GM12878 (cell line): Measurements from ENCODE around the gene CREBRF. TPM values are rescaled to one million over a fixed set of nuclear protein-coding genes. Genes with fewer than 3 reads are reported as not detected.

ENCODE experiments used
- BACH1 ChIP-seq: fragments of 450-650 bp; IDR thresholded peaks from 2 replicates; pipeline ENCODE4 v1.6.1; 2017; ENCODE audit warnings: mild to moderate bottlenecking, borderline replicate concordance
- BRCA1 ChIP-seq: IDR thresholded peaks from 2 replicates; pipeline ENCODE4 v1.6.1; 2011; ENCODE audit warnings: low read depth, low read length, improper control_type of control experiment
- CBFB ChIP-seq: IDR thresholded peaks from 2 replicates; pipeline ENCODE4 v1.6.1; 2016; ENCODE audit warnings: antibody characterized with exemption, low read depth
- CHD4 ChIP-seq: fragments of 200-600 bp; sonication (generic); IDR thresholded peaks from 2 replicates; pipeline ENCODE4 v1.6.1; 2016; ENCODE audit warnings: mild to moderate bottlenecking
- CREB1 ChIP-seq: IDR thresholded peaks from 2 replicates; pipeline ENCODE4 v1.6.1; 2012; ENCODE audit warnings: low read depth, mild to moderate bottlenecking, inconsistent platforms
- E4F1 ChIP-seq: fragments of 450-650 bp; IDR thresholded peaks from 2 replicates; pipeline ENCODE4 v1.6.1; 2018; ENCODE audit warnings: borderline replicate concordance, mild to moderate bottlenecking; ENCODE audit not compliant: partially characterized antibody
- ELK1 ChIP-seq: IDR thresholded peaks from 2 replicates; pipeline ENCODE4 v1.6.1; 2012; ENCODE audit warnings: low read depth, low read length, improper control_type of control experiment
- EP300 ChIP-seq, 2 experiments: fragments of 150-350 bp in 1 of 2; IDR thresholded peaks; 2 replicates each; pipeline ENCODE4 v1.6.1; 2011 to 2012; ENCODE audit warnings: low read depth in 2 of 2, low read length in 2 of 2, borderline replicate concordance in 1 of 2, improper control_type of control experiment in 1 of 2, inconsistent platforms in 1 of 2; ENCODE audit not compliant: control insufficient read depth in 1 of 2
- FOXK2 ChIP-seq: fragments of 450-650 bp; IDR thresholded peaks from 2 replicates; pipeline ENCODE4 v1.6.1; 2017; ENCODE audit warnings: mild to moderate bottlenecking, moderate library complexity
- FOXM1 ChIP-seq: IDR thresholded peaks from 2 replicates; pipeline ENCODE4 v1.6.1; 2012; ENCODE audit warnings: low read depth, mild to moderate bottlenecking, inconsistent platforms, low read length, moderate library complexity
- HDGF ChIP-seq: fragments of 450-650 bp; IDR thresholded peaks from 2 replicates; pipeline ENCODE4 v1.6.1; 2016; ENCODE audit warnings: antibody characterized with exemption
- IKZF1 ChIP-seq: fragments of 450-650 bp; conservative IDR thresholded peaks from 2 replicates; pipeline ENCODE4 v1.6.1; 2017; ENCODE audit warnings: antibody characterized with exemption, mild to moderate bottlenecking
- LARP7 ChIP-seq: fragments of 450-650 bp; IDR thresholded peaks from 2 replicates; pipeline ENCODE4 v1.6.1; 2017; ENCODE audit warnings: mild to moderate bottlenecking
- MTA2 ChIP-seq: fragments of 450-650 bp; IDR thresholded peaks from 2 replicates; pipeline ENCODE4 v1.6.1; 2016; ENCODE audit warnings: low read depth, mild to moderate bottlenecking, moderate library complexity
- NFIC ChIP-seq: IDR thresholded peaks from 2 replicates; pipeline ENCODE4 v1.6.1; 2012; ENCODE audit warnings: low read depth, mild to moderate bottlenecking, inconsistent platforms, low read length, moderate library complexity
- POLR2A ChIP-seq: IDR thresholded peaks from 2 replicates; pipeline ENCODE4 v1.6.1; 2011; ENCODE audit warnings: low read depth, mild to moderate bottlenecking, low read length
- PRDM15 ChIP-seq: fragments of 450-650 bp; formaldehyde crosslinking; IDR thresholded peaks from 2 replicates; pipeline ENCODE4 v1.4.0; 2020; ENCODE audit warnings: mild to moderate bottlenecking, moderate library complexity
- RAD21 ChIP-seq: IDR thresholded peaks from 2 replicates; pipeline ENCODE4 v1.6.1; 2011; ENCODE audit warnings: mild to moderate bottlenecking, low read depth, low read length, moderate library complexity; ENCODE audit not compliant: insufficient read depth
- RUNX3 ChIP-seq: IDR thresholded peaks from 2 replicates; pipeline ENCODE4 v1.6.1; 2012; ENCODE audit warnings: low read length, inconsistent platforms
- SMAD5 ChIP-seq: IDR thresholded peaks from 2 replicates; pipeline ENCODE4 v1.6.1; 2016; ENCODE audit warnings: antibody characterized with exemption, low read depth
- SUZ12 ChIP-seq: fragments of 200-600 bp; sonication (generic); IDR thresholded peaks from one replicate; pipeline ENCODE4 v1.6.1; 2018; ENCODE audit warnings: antibody characterized with exemption, mild to moderate bottlenecking; ENCODE audit not compliant: unreplicated experiment
- TARDBP ChIP-seq: IDR thresholded peaks from 2 replicates; pipeline ENCODE4 v1.6.1; 2016; ENCODE audit warnings: borderline replicate concordance
- TBL1XR1 ChIP-seq: IDR thresholded peaks from 2 replicates; pipeline ENCODE4 v1.6.1; 2012; ENCODE audit warnings: low read depth, low read length, improper control_type of control experiment
- ZNF207 ChIP-seq: fragments of 450-650 bp; IDR thresholded peaks from 2 replicates; pipeline ENCODE4 v1.6.1; 2014; ENCODE audit warnings: antibody characterized with exemption, mild to moderate bottlenecking, borderline replicate concordance
- ZNF274 ChIP-seq: IDR thresholded peaks from one replicate; pipeline ENCODE4 v1.8.0; 2011; ENCODE audit not compliant: insufficient read length, insufficient read depth
- ZNF622 ChIP-seq: fragments of 450-650 bp; IDR thresholded peaks from 2 replicates; pipeline ENCODE4 v1.6.1; 2017; ENCODE audit warnings: mild to moderate bottlenecking, inconsistent platforms
- polyA plus RNA-seq, 11 experiments: library from polyadenylated mRNA; depleted of rRNA in 4 of 11; unstranded in 6 of 11; stranded (reverse) in 5 of 11; fragments of >200 nt; fragmentation: Nextera tagmentation in 4 of 11; fragmentation: Illumina TruSeq in 1 of 11; extraction: Ambion mirVana in 4 of 11; extraction: Trizol in 1 of 11; gene quantifications; 1 replicate in 1 of 11; 2 replicates in 10 of 11; pipeline versions ENCODE4 v1.2.1 to v1.2.3, GENCODE V29; 2011 to 2016; ENCODE audit warnings: inconsistent platforms in 2 of 11, missing spikeins in 2 of 11, low read depth in 1 of 11
- total RNA-seq, 4 experiments: library from RNA; depleted of rRNA in 3 of 4; stranded (reverse); fragments of >200 nt in 3 of 4; fragmentation: Illumina TruSeq in 1 of 4; extraction: Trizol in 1 of 4; gene quantifications; 2 replicates each; pipeline versions ENCODE4 v1.2.1 to v1.2.3, GENCODE V29; 2013 to 2021

Gene CREBRF
- total and polyA plus RNA-seq, 10 of the 15 experiments (the other 5 are each of a cell fraction or from before 2014, with no cell fraction given), result 1.2 to 12.7 (median 3.9) TPM

GRCh38 chr5:173035904-173036707 is 20.0 kb upstream of the CREBRF start (continued):
- TF ChIP-seq BACH1 (no peak; the same call in 1 of the 2 replicates), TARDBP (no peak), RUNX3 (peak; percentile 62), CBFB (no peak), POLR2A (peak; percentile 53), BRCA1 (no peak), ELK1 (no peak), EP300 (IDR thresholded peaks at IDR 0.05; ENCODE audit: borderline replicate concordance in 1 of 2, control insufficient read depth in 1 of 2, low read depth in 2 of 2, low read length in 2 of 2) (peak in 1 of 2 experiments; percentile 59; a peak in 2 of 4 replicates), LARP7 (no peak), ZNF207 (no peak; the same call in 1 of the 2 replicates), FOXK2 (no peak; the same call in 1 of the 2 replicates), MTA2 (peak; percentile 95), ZNF274 (no peak), SMAD5 (no peak), CREB1 (peak; percentile 85), NFIC (peak; percentile 71), RAD21 (no peak), PRDM15 (CRISPR knock-in tag) (no peak), E4F1 (no peak), HDGF (peak; percentile 93), ZNF622 (no peak), CHD4 (no peak), TBL1XR1 (no peak; the same call in 1 of the 2 replicates), SUZ12 (no peak), FOXM1 (peak; percentile 29; the same call in 1 of the 2 replicates), IKZF1 (peak; percentile 96)
